Kidney tubule cell (primary cell): Measurements from ENCODE around the gene GALNT9.

Source experiments
- DNase-seq: peaks from one replicate; pipeline ENCODE4 v3.0.0-alpha.2; 2018; ENCODE audit warnings: low spot score

The GALNT9 gene

DNA sequence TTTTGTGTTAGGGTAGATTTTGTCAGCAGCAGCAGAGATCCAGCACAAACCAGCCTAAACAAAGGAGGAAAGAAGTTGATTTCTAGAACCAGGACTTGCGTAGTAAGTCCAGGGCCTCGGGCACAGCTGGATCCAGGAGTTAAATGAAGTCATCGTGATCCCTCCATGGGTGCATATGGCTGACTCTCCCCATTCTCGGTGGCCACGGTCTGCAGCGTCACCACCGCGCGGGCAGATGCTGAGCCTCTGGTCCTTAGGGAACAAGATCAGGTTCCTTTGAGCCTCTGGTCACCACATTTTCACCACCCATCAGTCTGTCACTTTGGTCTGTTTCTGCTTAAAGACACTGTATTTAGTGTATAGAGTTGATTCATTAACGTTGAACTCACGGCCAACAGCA is 14.8 kb upstream of the GALNT9 start:
- DNase-seq, result no peak

- DNase-seq, result no peak
These were observed 14.1 kb upstream of the GALNT9 start for GRCh38 chr12:132343294-132344004.

- no peak for DNase-seq
These were observed 13.2 kb upstream of the GALNT9 start for GRCh38 chr12:132342251-132343227.

DNA sequence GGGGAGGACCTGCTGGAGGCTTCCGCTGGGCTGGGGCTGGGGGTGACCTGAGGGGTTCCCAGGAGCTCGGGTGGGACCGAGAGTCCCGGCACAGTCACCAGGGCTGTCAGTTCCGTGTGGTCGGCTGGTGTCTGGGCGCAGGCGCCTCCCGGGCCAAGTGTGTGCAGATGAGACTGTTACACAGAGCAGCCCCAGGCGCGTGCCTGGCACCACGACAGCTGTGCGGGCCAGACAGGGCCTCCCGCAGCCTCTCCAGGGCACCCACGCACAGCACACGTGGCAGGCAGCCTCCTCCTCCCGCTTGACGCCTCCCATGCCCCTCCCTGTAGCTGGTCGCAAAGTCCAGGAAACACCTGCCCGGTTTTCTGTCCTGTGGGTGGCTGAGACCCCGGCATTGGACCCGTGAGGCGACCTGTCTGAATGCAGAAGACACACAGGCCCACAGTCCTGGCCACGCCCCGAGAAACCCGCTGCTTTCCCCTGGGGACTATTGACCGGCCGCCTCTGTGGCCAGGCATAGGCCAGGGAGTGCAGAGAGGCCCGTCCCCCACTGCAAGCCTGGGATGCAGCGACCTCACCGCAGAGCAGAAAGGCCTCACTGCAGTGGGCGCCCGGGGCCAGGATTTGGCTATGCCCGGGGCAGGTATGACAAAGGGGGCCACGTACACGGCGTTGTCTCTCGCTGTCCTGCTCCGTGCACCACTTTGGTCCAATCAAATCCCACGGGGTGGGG is 12.1 kb upstream of the GALNT9 start:
- no peak for DNase-seq

DNA sequence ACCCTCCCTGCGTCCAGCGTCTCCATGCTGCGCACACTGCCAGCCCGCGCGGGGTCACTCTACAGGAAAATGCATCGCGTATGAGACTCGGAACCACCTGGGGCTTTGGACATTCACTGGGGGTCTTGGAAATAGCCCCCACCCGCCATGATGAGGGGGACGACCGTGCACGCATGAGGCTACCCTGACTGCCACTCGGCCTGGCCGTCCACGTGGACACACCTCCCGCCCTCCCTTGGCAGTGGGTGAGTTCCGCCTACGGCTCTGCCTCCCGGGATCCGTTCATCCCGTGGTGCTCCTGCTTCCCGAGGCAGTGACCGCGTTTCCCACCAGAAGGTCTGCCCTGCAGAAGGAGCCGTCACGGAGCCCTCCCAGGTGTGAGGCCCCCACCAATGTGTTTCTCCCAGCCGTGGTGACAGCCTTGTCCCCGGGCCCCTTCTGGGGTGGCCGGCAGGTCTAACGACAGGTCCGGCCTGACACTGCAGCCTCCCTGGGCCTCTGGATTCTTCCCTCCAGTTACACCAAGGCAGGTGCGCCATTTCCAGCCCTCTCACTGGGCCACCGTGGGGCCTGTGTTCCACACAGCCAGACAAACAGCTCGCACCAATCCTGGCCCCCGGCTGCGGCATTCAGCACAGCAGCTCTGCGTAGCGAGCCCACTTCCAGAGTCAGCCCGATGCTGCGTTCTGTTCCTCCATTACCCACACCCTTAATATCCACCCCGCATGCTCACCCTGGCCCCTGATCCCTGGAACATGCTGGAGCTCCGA is 11.1 kb upstream of the GALNT9 start:
- no peak for DNase-seq

GRCh38 chr12:132339856-132340255 is 10.5 kb upstream of the GALNT9 start:
- no peak for DNase-seq

DNA sequence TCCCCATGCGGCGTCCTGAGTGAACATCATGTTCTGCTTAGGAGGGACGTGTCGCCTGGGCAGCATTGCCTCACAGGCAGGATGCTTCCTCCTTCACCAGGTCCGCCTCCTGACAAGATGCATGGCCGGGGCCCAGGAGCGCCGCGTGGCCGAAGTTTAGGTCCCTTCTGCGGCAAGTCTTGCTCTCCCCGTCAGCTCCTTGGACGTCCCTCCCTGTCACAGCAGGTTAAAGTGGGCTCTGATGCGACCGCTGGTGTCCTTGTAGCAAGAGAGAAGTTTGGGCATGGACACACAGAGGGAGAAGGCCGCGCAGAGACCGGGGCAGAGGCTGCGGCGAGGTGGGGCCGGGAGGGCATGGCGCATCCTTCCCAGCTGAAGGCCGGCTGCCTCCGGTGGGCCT is 9.4 kb upstream of the GALNT9 start:
- DNase-seq, result no peak

GRCh38 chr12:132338311-132338710 is 8.9 kb upstream of the GALNT9 start:
- DNase-seq, result no peak

GRCh38 chr12:132337557-132337956 is 8.2 kb upstream of the GALNT9 start:
- no peak for DNase-seq

- DNase-seq, result no peak
These were observed 7.3 kb upstream of the GALNT9 start for GRCh38 chr12:132336451-132337413.

DNA sequence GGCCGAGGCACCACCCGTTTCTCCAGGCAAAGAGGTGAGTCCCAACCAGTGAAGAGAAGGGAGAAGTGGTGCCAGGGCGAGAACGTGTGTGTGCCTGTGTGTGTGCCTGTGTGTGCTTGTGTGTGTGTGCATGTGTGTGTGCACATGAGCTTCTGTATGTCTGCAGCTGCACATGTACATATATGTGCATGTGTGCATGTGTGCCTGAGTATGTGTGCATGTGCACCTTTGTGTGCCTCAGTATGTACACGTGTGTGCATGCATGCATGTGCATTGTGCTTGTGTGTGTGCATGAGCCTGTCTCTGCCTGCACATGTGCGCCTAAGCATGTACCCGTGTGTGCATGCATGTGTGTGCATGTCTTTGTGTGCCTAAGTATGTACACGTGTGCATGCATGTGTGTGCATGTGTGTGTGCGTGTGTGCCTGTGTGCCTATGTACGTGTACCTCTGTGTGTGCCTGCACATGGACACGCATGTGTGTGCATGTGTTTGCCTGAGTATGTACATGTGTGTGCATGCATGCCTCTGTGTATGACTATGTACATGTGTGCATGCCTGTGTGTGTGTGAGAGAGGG is 5.9 kb upstream of the GALNT9 start:
- no peak for DNase-seq

- no peak for DNase-seq
These were observed 4.4 kb upstream of the GALNT9 start for GRCh38 chr12:132333766-132334165.

DNA sequence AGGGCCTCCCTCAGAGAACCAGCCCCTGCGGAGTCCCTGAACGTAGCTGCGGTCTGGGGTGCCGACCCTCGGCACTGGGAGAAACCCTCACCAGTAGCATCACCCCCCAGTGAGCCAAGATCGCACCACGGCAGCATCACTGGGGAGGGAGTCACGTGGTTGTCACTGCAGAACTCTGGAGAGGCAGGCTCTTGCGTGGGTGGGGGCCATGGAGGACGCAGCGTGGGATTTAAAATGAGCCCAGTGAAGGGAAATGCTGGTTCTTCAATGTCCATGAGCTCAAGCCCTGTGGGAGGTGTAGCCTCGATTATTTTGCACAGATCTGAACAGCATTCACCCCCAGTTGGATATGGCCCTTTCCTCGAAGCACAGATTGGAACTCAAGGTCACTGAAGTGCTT is 3.9 kb upstream of the GALNT9 start:
- DNase-seq, result no peak

- no peak for DNase-seq
These were observed 1.1 kb upstream of the GALNT9 start for GRCh38 chr12:132330549-132330881.

GRCh38 chr12:132329720-132330548 is 545 bp upstream of the GALNT9 start:
- DNase-seq, result no peak

DNA sequence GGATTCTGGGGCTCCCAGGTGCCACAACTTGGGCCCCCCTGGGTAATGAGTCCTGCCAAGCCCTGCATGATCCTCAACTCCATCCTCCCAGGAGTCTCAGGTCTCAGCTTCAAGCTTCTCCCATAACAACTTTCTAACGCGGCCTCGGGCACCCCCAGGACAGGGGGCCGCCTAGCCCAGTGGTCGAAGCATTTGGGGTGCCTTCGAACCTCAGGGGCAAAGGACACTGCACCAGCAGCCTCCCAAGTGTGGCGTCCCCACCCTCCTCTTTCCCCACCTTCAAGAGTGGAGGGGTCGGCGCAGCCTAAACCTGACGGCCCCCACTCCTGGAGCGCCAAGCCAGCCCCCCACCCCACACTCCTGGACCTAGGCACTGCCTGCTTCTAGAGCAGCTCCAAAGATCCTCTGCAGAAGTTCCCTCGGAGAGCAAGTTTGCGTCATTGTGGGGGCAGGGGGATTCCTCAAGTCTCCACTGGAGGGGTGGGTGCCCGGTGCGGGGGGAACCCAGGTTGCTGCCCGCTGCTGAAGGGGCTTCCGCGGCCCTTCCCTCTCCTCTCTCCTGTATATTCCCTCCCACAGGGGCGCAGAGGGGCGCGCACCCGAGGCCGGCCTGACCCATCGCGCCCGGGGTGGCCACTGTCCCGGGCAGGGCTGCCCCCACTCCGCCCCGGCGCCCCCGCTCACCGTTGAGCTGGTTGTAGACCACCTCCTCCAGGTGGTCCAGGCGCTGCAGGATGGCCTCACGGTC is 933 bp downstream of the GALNT9 start:
- DNase-seq, result no peak

DNA sequence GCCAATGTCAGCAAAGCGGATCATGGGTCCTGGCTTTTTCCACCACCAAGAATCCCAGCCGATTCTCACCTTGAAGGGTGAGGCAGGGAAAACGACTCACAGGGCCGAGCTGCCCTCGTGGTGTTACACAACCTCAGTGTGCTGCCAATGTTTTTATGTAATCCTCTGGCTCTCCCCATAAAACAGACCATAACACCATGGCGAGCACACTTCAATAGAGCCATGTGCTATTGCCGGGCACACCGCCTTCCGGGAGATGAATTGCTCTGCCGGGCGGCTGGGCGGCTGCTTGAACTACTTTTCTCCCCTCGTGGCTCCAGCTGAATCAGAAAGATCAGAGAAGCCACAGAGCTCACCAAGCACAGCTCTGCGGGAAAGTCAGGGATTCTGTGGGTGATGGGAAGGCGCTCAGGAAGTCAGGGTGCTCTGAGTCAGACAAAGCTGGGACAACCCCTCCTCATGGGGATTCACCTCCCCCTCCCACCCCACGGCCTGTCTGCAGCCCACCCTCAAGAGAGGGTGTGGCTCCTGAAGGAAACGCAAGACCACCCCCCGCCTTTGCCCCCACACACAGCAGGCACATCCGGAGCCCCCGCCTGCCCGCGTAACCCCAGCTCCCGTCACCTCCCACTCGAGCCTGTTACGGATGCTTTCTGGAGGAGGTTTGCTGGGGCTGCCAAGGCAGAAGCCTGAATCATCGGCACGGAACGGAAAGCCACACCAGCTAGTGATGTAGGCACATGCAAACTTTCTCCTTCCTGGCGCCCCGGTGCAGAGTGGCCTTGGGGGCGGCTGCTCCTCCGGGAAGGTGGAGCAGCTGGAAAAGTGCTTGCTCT is 1.8 kb downstream of the GALNT9 start:
- DNase-seq, result peak; percentile 83

GRCh38 chr12:132326646-132327045 is 2.7 kb downstream of the GALNT9 start:
- no peak for DNase-seq
